ENCODE data around the gene PRTFDC1. TPM values are rescaled to one million over a fixed set of nuclear protein-coding genes. Genes with fewer than 3 reads are reported as not detected.

PRTFDC1 gene
- total RNA-seq, result 1 to 10 TPM; 3.0 to 8.3 (median 4.3) TPM

GRCh38 chr10:24952143-24952706 lies at the start of gene PRTFDC1:
Gene PRTFDC1, minus strand, starts transcription at chr10:24952606. Its CDS starts 31 bp downstream, at chr10:24952575.
- TF ChIP-seq EP300 (IDR thresholded peaks at IDR 0.05), result no peak
- no peak for TF ChIP-seq POLR2AphosphoS5 (IDR thresholded peaks at IDR 0.05)
- no peak for TF ChIP-seq CTCF (IDR thresholded peaks at IDR 0.05)
- TF ChIP-seq POLR2A (IDR thresholded peaks at IDR 0.05; ENCODE audit: low read depth), result no peak
- intact Hi-C loops (cut with DNase I), result loop anchor here (5.0 kb wide), 1 partner anchor 230 kb away; the partner anchor contains the start of gene ARHGAP21
- Histone ChIP-seq H3K9me3 (no peaks in the 10 kb centered on the region), H3K27ac (replicated peaks in 1 of 4) (peak within 1 kb of the TSS; percentile 72 to 86 (median 83)), H3K4me3 (peak within 1 kb of the TSS; percentile 72 to 82 (median 74)), H3K36me3 (no peaks in the 10 kb centered on the region), H3K27me3 (no peaks in the 10 kb centered on the region), H3K4me1 (peaks cover 3 to 44% (median 23%) of the 10 kb centered on the region in 4 donors)
- under 1% methylated on average over 29 of the region's 56 CpGs for WGBS
- peak; percentile 90 for DNase-seq (ENCODE audit: extremely low spot score)

GRCh38 chr10:24998044-24998443 lies 45.6 kb upstream of the PRTFDC1 start:
- Histone ChIP-seq H3K9me3 (no peaks in the 10 kb centered on the region), H3K4me1 (no peaks in the 10 kb centered on the region), H3K27me3 (peaks cover 0 to 3% (median 0%) of the 10 kb centered on the region in 4 donors), H3K4me3 (no peak overlapping the region), H3K27ac (replicated peaks in 1 of 4) (no peak overlapping the region), H3K36me3 (no peaks in the 10 kb centered on the region)
- intact Hi-C loops (cut with DNase I), result no loop called here
- WGBS, result 86% methylated on average over 3 of the region's 3 CpGs
- TF ChIP-seq POLR2A (IDR thresholded peaks at IDR 0.05; ENCODE audit: low read depth) (no peak), CTCF (IDR thresholded peaks at IDR 0.05) (no peak), EP300 (IDR thresholded peaks at IDR 0.05) (no peak), POLR2AphosphoS5 (IDR thresholded peaks at IDR 0.05) (no peak)
- no peak for DNase-seq (ENCODE audit: extremely low spot score)

GRCh38 chr10:24995072-24995471 lies 42.7 kb upstream of the PRTFDC1 start:
- H3K4me1 ChIP-seq, result no peaks in the 10 kb centered on the region
- intact Hi-C loops (cut with DNase I), result no loop called here
- DNase-seq (ENCODE audit: extremely low spot score), result no peak
- H3K27ac ChIP-seq (replicated peaks in 1 of 4), result no peak overlapping the region
- H3K4me3 ChIP-seq, result no peak overlapping the region
- H3K36me3 ChIP-seq, result no peaks in the 10 kb centered on the region
- peaks cover 0 to 3% (median 0%) of the 10 kb centered on the region in 4 donors for H3K27me3 ChIP-seq
- TF ChIP-seq EP300 (IDR thresholded peaks at IDR 0.05), result no peak
- TF ChIP-seq POLR2AphosphoS5 (IDR thresholded peaks at IDR 0.05), result no peak
- no peak for TF ChIP-seq POLR2A (IDR thresholded peaks at IDR 0.05; ENCODE audit: low read depth)
- TF ChIP-seq CTCF (IDR thresholded peaks at IDR 0.05), result no peak
- no peaks in the 10 kb centered on the region for H3K9me3 ChIP-seq

- 97% methylated on average over 1 of the region's 1 CpG for WGBS
Measured at GRCh38 chr10:24993237-24993958, 41.0 kb upstream of the PRTFDC1 start.

GRCh38 chr10:24992512-24993133 lies 40.2 kb upstream of the PRTFDC1 start:
- Histone ChIP-seq H3K27me3 (peaks cover 0 to 3% (median 0%) of the 10 kb centered on the region in 4 donors), H3K9me3 (no peaks in the 10 kb centered on the region), H3K36me3 (no peaks in the 10 kb centered on the region), H3K27ac (replicated peaks in 1 of 4) (no peak overlapping the region), H3K4me3 (no peak overlapping the region), H3K4me1 (no peaks in the 10 kb centered on the region)
- TF ChIP-seq POLR2AphosphoS5 (IDR thresholded peaks at IDR 0.05), result no peak
- no peak for TF ChIP-seq POLR2A (IDR thresholded peaks at IDR 0.05; ENCODE audit: low read depth)
- no peak for TF ChIP-seq EP300 (IDR thresholded peaks at IDR 0.05)
- TF ChIP-seq CTCF (IDR thresholded peaks at IDR 0.05), result no peak
- WGBS, result 76% methylated on average over 3 of the region's 3 CpGs
- intact Hi-C loops (cut with DNase I), result no loop called here
- no peak for DNase-seq (ENCODE audit: extremely low spot score)

More at GRCh38 chr10:24993237-24993958, 41.0 kb upstream of the PRTFDC1 start:
- H3K4me3 ChIP-seq, result no peak overlapping the region
- TF ChIP-seq EP300 (IDR thresholded peaks at IDR 0.05) (no peak), POLR2AphosphoS5 (IDR thresholded peaks at IDR 0.05) (no peak)
- H3K9me3 ChIP-seq, result no peaks in the 10 kb centered on the region
- intact Hi-C loops (cut with DNase I), result no loop called here
- no peaks in the 10 kb centered on the region for H3K36me3 ChIP-seq
- H3K27me3 ChIP-seq, result peaks cover 0 to 3% (median 0%) of the 10 kb centered on the region in 4 donors
- no peaks in the 10 kb centered on the region for H3K4me1 ChIP-seq
- DNase-seq (ENCODE audit: extremely low spot score), result no peak
- no peak overlapping the region for H3K27ac ChIP-seq (replicated peaks in 1 of 4)

Data from esophagus muscularis mucosa (tissue), 4 donors.